GM06990 (cell line): Measurements from ENCODE around the gene TNIP2.
"Not testable (repeated sequence)": the region's sequence is repeated elsewhere in the genome, so short reads cannot be mapped to it uniquely, and the experiment has no call there.

ENCODE experiments used
- DNase-seq: peaks from one replicate; pipeline ENCODE4 v3.0.0-alpha.2; 2011; ENCODE audit not compliant: insufficient read length; ENCODE audit errors: extremely low read depth
- H3K27me3 ChIP-seq: replicated peaks from 2 replicates; pipeline ENCODE4 v1.6.0; 2011; ENCODE audit warnings: low read length; ENCODE audit not compliant: control insufficient read depth, insufficient read depth
- H3K36me3 ChIP-seq: 2 replicates; pipeline ENCODE4 v1.5.1; 2011; ENCODE audit warnings: low read length; ENCODE audit not compliant: control insufficient read depth, insufficient read depth
- H3K4me3 ChIP-seq: replicated peaks from 2 replicates; pipeline ENCODE4 v1.5.1; 2011; ENCODE audit warnings: low read depth, mild to moderate bottlenecking, control low read depth, low read length
- CTCF ChIP-seq: IDR thresholded peaks from 2 replicates; pipeline ENCODE4 v1.5.1; 2011; ENCODE audit warnings: low read length, control low read depth, mild to moderate bottlenecking, inconsistent platforms; ENCODE audit not compliant: insufficient read depth, poor library complexity, severe bottlenecking

TNIP2 gene

GRCh38 chr4:2731907-2732317, 24.2 kb downstream of the TNIP2 start:
- TF ChIP-seq CTCF, result no peak
- no peaks in the 10 kb centered on the region for H3K27me3 ChIP-seq
- H3K4me3 ChIP-seq, result no peak overlapping the region
- no peak for DNase-seq
- peaks cover 23% of the 10 kb centered on the region for H3K36me3 ChIP-seq

- Histone ChIP-seq H3K4me3 (no peak overlapping the region), H3K36me3 (peaks cover 23% of the 10 kb centered on the region), H3K27me3 (no peaks in the 10 kb centered on the region)
- DNase-seq, result no peak
- no peak for TF ChIP-seq CTCF
Observed at GRCh38 chr4:2729533-2729875, 26.6 kb downstream of the TNIP2 start.

GRCh38 chr4:2728806-2729532, 27.2 kb downstream of the TNIP2 start:
- no peaks in the 10 kb centered on the region for H3K27me3 ChIP-seq
- peaks cover 23% of the 10 kb centered on the region for H3K36me3 ChIP-seq
- TF ChIP-seq CTCF, result no peak
- H3K4me3 ChIP-seq, result no peak overlapping the region
- DNase-seq, result no peak

GRCh38 chr4:2728221-2728620, 27.9 kb downstream of the TNIP2 start:
- TF ChIP-seq CTCF, result no peak
- Histone ChIP-seq H3K27me3 (no peaks in the 10 kb centered on the region), H3K4me3 (no peak overlapping the region), H3K36me3 (peaks cover 20% of the 10 kb centered on the region)
- DNase-seq, result no peak

- peaks cover 11% of the 10 kb centered on the region for H3K36me3 ChIP-seq
- DNase-seq, result not testable (repeated sequence)
Observed at GRCh38 chr4:2726881-2727280, 29.3 kb downstream of the TNIP2 start.

GRCh38 chr4:2725380-2725779, 30.8 kb downstream of the TNIP2 start:
- Histone ChIP-seq H3K4me3 (no peak overlapping the region), H3K27me3 (no peaks in the 10 kb centered on the region), H3K36me3 (peaks cover 9% of the 10 kb centered on the region)
- DNase-seq, result no peak
- no peak for TF ChIP-seq CTCF

More at GRCh38 chr4:2726881-2727280, 29.3 kb downstream of the TNIP2 start:
- H3K27me3 ChIP-seq, H3K4me3 ChIP-seq: not testable (repeated sequence)
